IPS-11a (cell line): Measurements from ENCODE around the gene BCAR3.
"Not testable (repeated sequence)": the region's sequence is repeated elsewhere in the genome, so short reads cannot be mapped to it uniquely, and the experiment has no call there.

Experiments
- H3K4me3 ChIP-seq: one replicate; pipeline ENCODE4 v1.5.1; 2013; ENCODE audit warnings: low read depth, low read length, control low read depth

BCAR3 gene

GRCh38 chr1:93600663-93601062 is 81.0 kb downstream of the BCAR3 start:
- no peak overlapping the region for H3K4me3 ChIP-seq

- H3K4me3 ChIP-seq: no peak overlapping the region
These were observed 82.2 kb downstream of the BCAR3 start for GRCh38 chr1:93599479-93599878.

- H3K4me3 ChIP-seq: no peak overlapping the region
These were observed 82.7 kb downstream of the BCAR3 start for GRCh38 chr1:93598861-93599439.

- no peak overlapping the region for H3K4me3 ChIP-seq
These were observed 83.2 kb downstream of the BCAR3 start for GRCh38 chr1:93598396-93598795.

DNA sequence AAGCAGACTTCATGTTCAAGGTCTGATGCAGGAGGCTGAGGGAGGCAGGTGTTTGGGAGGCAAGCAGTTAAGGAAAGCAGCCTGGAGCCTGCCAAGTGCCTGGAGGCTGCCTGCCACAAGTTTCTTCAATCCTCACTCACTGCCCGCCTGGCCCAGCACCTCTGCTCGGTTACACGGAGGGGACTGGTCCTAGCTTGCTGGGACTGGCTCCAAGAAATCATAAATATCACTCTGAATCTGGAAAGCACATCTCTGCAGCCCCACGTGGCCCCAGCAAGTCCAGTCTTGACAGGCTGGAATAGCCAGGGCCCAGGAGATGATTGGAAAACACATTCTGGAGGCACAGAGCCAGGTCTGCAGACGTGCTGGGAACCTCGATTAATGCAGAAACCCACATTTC is 83.9 kb downstream of the BCAR3 start:
- no peak overlapping the region for H3K4me3 ChIP-seq

DNA sequence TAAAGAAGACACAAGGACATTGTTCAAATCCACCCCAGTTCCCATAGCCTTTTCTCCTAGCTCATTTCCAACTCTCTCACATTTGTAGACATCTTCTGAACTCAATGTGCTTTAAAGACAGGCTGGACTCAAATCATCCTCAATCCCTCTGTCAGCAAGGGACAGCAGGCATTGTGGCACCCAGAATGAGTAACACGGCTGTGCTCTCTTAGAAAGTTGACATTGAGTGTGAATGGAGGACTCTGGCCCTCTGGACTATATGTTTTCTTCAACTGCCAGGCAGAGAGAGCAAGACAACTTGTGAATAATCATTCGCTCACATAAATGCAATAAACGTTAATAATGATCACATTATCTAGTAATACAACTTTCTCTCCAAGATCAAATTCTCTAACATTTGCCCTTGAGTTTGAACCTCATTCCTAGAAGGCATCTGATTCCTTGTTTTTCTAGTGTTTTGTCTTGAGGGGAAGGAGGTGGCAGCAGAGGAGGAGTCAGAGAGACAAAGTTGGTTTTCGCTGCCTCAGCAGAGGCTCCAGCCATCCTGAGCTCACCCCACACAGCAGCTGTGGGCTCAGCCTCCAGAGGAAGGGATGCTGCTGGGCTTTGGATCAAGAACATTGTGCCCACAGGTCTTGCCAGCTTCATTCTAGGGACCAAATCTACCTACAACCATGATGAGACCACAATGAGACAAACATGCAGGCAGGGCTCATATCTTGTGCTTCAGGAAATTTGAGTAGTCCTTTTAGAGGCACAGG is 85.1 kb downstream of the BCAR3 start:
- H3K4me3 ChIP-seq: no peak overlapping the region

- H3K4me3 ChIP-seq: no peak overlapping the region
These were observed 85.9 kb downstream of the BCAR3 start for GRCh38 chr1:93595743-93596142.

DNA sequence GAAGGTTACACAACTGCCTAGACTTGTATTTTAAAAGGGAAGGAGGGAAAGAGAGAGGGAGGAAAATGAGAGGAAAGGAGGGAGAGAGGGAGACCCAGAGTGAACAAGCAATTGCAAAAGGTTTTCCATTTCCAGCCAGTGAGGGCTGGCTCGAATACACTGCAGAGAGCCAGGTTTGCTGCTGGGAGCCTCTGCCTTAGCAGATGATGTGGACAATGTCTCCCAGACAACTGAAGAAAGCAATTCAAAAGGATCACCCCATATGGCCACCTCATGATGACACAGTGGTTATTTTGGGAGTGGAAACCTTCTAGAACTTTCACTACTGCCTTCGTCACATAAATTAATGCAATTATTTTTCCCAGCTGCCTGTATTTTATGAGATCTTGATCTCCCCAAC is 86.4 kb downstream of the BCAR3 start:
- H3K4me3 ChIP-seq: no peak overlapping the region

DNA sequence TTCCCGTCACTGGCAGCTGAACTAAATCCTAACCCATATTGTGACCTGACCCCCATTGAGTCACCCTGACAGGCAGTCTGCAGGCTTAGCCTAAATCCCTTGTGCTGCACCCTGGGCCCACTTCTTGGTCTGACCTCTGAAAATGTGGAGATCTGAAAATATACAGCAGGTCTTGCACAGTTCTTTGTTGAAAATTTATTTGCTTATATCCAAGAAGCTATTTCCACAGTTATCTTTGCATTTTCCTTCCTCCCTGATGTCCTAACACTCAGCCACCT is 87.1 kb downstream of the BCAR3 start:
- H3K4me3 ChIP-seq: no peak overlapping the region

DNA sequence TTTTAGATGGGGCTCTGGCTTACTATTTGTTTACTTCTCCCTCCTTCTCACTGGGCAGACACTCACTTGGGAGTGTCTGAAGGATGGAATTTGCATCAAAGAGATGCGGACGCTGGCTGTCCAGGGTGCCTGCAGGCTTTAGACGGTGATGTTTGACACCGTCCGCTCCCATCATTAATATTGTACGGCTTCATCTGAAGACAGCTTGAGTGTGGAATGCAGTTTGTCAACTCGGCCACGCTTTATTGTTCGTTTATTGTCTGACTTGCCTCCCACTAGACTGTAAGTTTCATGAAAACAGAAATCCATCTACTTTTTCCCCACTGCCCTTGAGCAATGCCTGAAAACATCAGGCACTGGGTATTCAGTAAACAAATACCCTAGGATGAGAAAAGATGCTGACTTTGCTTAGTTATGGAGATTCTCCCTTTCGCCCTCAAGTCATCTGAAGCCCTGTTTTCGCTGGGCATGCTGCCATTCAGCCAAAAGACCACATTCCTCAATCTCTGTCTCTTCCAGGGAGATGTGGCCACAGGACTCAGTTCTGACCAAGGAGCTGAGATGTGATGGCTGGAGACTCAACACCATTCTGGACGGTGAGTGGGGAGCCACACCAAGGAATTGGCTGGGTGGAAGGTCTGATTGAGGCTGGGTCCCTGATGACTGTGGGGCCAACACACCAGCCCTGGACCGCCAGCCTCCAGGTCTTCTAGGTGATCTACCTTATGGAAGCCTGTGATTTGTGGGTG is 87.6 kb downstream of the BCAR3 start:
- H3K4me3 ChIP-seq: no peak overlapping the region

GRCh38 chr1:93592551-93592949 is 89.1 kb downstream of the BCAR3 start:
- no peak overlapping the region for H3K4me3 ChIP-seq

GRCh38 chr1:93591676-93592550 is 89.7 kb downstream of the BCAR3 start:
- no peak overlapping the region for H3K4me3 ChIP-seq

- not testable (repeated sequence) for H3K4me3 ChIP-seq
These were observed 90.4 kb downstream of the BCAR3 start for GRCh38 chr1:93591291-93591675.

DNA sequence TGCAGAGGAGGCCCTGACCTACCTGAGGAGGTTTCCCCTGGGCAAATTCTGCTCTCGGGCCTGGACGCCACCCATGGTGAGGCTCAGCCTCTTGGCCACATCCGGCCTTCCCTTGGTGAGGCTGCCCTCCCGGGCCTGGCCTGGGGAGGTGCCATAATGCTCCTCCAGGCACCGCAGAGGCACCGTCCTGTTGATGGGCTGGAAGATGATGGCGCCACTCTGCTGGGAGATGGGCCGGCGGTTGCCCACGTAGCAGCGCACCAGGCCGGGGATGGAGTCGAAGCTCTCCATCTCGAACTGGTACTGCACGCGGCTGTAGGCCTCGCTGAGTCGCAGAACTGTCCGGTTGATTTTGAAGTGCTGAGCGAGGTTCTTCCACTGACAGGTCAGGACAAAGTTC is 92.7 kb downstream of the BCAR3 start:
- H3K4me3 ChIP-seq: no peak overlapping the region

- H3K4me3 ChIP-seq: no peak overlapping the region
These were observed 93.4 kb downstream of the BCAR3 start for GRCh38 chr1:93588206-93588605.

DNA sequence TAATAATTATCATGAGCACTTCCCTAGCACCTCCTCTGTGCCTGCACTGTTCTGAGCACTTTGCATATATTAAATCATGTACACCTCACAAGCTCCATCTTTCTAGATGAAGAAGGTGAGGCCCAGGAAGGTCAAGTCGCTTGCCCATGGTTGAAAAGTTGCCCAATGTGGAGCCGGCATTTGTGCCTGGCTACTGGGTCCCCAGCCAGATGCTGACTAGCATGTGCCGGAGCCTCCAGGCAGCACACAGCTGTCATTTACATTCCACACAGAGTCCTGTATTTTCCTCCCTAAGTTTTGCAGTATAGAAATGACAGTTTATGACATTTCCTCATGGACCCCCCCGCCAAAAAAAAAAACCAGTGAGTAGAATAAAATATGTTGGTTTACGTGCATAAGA is 94.3 kb downstream of the BCAR3 start:
- H3K4me3 ChIP-seq: no peak overlapping the region

GRCh38 chr1:93585059-93585966 is 96.3 kb downstream of the BCAR3 start:
- H3K4me3 ChIP-seq: no peak overlapping the region

- no peak overlapping the region for H3K4me3 ChIP-seq
These were observed 97.2 kb downstream of the BCAR3 start for GRCh38 chr1:93584261-93585003.

DNA sequence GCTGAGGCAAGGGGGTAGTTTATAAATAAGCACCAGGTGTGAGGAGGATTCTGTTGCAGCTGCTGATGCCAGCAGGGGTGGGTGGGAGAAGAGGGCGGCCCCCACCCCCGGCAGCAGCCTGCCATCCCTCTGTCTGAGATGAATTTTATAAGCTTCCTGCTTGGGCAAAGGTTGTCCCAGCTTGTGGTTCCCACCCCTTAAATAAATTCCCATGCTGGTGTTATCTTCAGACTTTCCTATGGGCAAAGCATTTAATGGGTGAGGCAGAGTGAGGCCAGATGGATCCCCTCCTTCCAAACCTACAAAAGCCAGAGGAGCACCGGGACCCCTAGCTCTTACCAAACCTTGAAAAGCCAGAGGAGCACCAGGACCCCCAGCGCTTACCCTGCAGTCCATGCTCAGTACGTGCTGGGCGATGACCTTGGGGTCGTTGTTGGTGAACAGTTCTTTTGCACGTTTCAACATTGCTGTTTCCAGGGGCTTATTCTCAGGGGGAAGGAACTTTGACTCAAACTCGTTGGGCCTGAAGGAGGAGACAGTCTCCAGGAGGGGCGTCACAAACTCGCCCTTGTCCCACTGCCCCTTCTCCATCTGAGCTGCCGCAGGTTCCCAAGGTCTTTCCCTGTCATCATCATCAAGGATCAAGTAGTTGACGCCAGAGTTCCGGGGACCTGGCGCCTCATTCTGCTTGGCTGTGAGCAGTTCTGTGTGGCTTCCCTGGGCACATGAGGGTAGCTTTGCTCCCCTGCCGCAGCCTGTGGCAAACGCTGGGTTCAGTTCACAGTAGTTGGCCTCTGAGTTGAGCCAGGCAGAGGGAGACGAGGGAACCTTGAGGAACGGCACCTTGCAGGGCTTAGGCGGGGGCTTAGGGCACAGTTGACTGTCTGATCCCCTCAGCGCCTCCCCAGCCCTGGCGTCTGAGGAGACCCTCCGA is 99.5 kb downstream of the BCAR3 start:
- H3K4me3 ChIP-seq: no peak overlapping the region
